ENCODE data around the gene EFCAB9. TPM values are rescaled to one million over a fixed set of nuclear protein-coding genes. Genes with fewer than 3 reads are reported as not detected.

The EFCAB9 gene
- total and polyA plus RNA-seq, 2 of the 13 experiments (the other 11 are each of a cell fraction or from before 2014, with no cell fraction given) = not detected

- TF ChIP-seq HNRNPL (IDR thresholded peaks at IDR 0.05; ENCODE audit: low read depth, low read length) (peak; percentile 59; the same call in 1 of the 2 replicates), ZMYM2 (CRISPR knock-in tag; IDR thresholded peaks at IDR 0.05) (0 out of 2 replicates have a peak, but pooled peaks have one; percentile 63), ZBTB33 (CRISPR knock-in tag; IDR thresholded peaks at IDR 0.05) (no peak), ZNF121 (CRISPR knock-in tag; IDR thresholded peaks at IDR 0.05) (peak; percentile 56; the same call in 1 of the 2 replicates), MXD1 (CRISPR knock-in tag; IDR thresholded peaks at IDR 0.05) (peak; percentile 50; the same call in 1 of the 2 replicates), RXRB (CRISPR knock-in tag; IDR thresholded peaks at IDR 0.05; ENCODE audit: borderline replicate concordance) (peak; percentile 20; the same call in 1 of the 2 replicates), IRF1 (CRISPR knock-in tag; IDR thresholded peaks at IDR 0.05; ENCODE audit: low read depth) (0 out of 2 replicates have a peak, but pooled peaks have one; percentile 24), NFKB2 (CRISPR knock-in tag; IDR thresholded peaks at IDR 0.05; ENCODE audit: borderline replicate concordance) (no peak), YEATS4 (CRISPR knock-in tag; IDR thresholded peaks at IDR 0.05; ENCODE audit: borderline replicate concordance) (0 out of 2 replicates have a peak, but pooled peaks have one; percentile 16), ZBTB43 (CRISPR knock-in tag; conservative IDR thresholded peaks at IDR 0.05) (peak; percentile 24; the same call in 1 of the 2 replicates), SOX6 (IDR thresholded peaks at IDR 0.05) (no peak), SOX6 (CRISPR knock-in tag; IDR thresholded peaks at IDR 0.05) (peak; percentile 56), SNAI1 (CRISPR knock-in tag; IDR thresholded peaks at IDR 0.05; ENCODE audit: borderline replicate concordance) (peak; percentile 80; the same call in 1 of the 2 replicates), SUZ12 (IDR thresholded peaks at IDR 0.05; ENCODE audit: low read depth, low read length) (no peak), CTCF (CRISPR knock-in tag; IDR thresholded peaks at IDR 0.05) (peak; percentile 23; the same call in 1 of the 2 replicates), ZNF235 (CRISPR knock-in tag; IDR thresholded peaks at IDR 0.05; ENCODE audit: borderline replicate concordance) (peak; percentile 89; the same call in 1 of the 2 replicates), ZNF678 (CRISPR knock-in tag; IDR thresholded peaks at IDR 0.05) (peak; percentile 70; the same call in 1 of the 2 replicates), PAWR (CRISPR knock-in tag; IDR thresholded peaks at IDR 0.05; ENCODE audit: borderline replicate concordance) (0 out of 2 replicates have a peak, but pooled peaks have one; percentile 67), ZNF337 (CRISPR knock-in tag; IDR thresholded peaks at IDR 0.05; ENCODE audit: borderline replicate concordance, low read depth) (0 out of 2 replicates have a peak, but pooled peaks have one; percentile 48), SMAD1 (CRISPR knock-in tag; IDR thresholded peaks at IDR 0.05; ENCODE audit: borderline replicate concordance, low read depth) (0 out of 2 replicates have a peak, but pooled peaks have one; percentile 62)
These were observed 6.6 kb upstream of the EFCAB9 start (continued) for GRCh38 chr5:172187118-172188032.
